Measurements from ENCODE around the gene UNC5C. TPM values are rescaled to one million over a fixed set of nuclear protein-coding genes. Genes with fewer than 3 reads are reported as not detected.

The UNC5C gene
- total RNA-seq, 1 donor from 2014 or later, result 0.97 TPM

GRCh38 chr4:95191537-95191936, 357.2 kb downstream of the UNC5C start:
- no peak for TF ChIP-seq CTCF (IDR thresholded peaks at IDR 0.05; ENCODE audit: unreplicated experiment)
- Mint-ChIP-seq H3K27ac (ENCODE audit: unreplicated experiment) (no peak overlapping the region), H3K9me3 (ENCODE audit: unreplicated experiment) (no peaks in the 10 kb centered on the region), H3K27me3 (ENCODE audit: unreplicated experiment) (peaks cover 5% of the 10 kb centered on the region), H3K4me1 (ENCODE audit: unreplicated experiment) (no peaks in the 10 kb centered on the region), H3K4me3 (ENCODE audit: unreplicated experiment) (no peak overlapping the region), H3K36me3 (ENCODE audit: low read depth, unreplicated experiment) (no peaks in the 10 kb centered on the region)
- no peak for DNase-seq (ENCODE audit: low spot score)

DNA sequence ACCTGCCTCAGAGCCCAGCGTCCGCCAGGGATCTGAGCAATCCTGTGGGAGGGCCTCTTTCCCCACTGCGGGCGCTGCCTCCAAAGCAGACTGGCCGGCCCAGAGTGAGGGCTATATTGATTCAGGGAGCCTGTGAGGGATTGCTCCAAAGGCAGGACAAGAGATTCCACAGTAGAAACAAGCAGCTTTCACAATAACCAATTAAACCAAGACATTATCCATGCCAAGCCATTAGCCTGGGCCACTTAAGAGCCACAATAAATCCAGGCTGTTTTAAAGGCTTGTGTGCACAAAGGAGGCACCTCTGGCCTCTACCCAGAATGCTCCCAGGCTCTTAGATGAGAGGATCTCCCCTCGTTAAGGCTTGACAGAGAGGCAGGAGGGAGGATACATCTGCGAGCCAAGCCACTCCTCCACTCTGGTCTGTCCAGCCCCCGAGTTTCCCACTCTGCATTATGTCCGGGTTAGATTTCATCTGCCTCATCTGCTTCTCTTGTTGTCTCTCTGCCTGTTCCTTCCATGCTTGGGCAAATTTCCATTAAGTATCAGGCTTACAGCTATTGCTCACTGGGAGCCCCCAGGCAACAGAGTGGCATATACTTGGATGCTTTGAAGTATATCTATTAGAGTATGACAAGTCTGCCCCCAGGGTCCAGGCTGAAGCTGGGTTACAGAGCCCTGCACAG, 357.9 kb downstream of the UNC5C start:
- Mint-ChIP-seq H3K4me3 (ENCODE audit: unreplicated experiment) (no peak overlapping the region), H3K36me3 (ENCODE audit: low read depth, unreplicated experiment) (no peaks in the 10 kb centered on the region), H3K27ac (ENCODE audit: unreplicated experiment) (no peak overlapping the region), H3K4me1 (ENCODE audit: unreplicated experiment) (no peaks in the 10 kb centered on the region), H3K9me3 (ENCODE audit: unreplicated experiment) (no peaks in the 10 kb centered on the region), H3K27me3 (ENCODE audit: unreplicated experiment) (peaks cover 5% of the 10 kb centered on the region)
- no peak for TF ChIP-seq CTCF (IDR thresholded peaks at IDR 0.05; ENCODE audit: unreplicated experiment)
- no peak for DNase-seq (ENCODE audit: low spot score)

DNA sequence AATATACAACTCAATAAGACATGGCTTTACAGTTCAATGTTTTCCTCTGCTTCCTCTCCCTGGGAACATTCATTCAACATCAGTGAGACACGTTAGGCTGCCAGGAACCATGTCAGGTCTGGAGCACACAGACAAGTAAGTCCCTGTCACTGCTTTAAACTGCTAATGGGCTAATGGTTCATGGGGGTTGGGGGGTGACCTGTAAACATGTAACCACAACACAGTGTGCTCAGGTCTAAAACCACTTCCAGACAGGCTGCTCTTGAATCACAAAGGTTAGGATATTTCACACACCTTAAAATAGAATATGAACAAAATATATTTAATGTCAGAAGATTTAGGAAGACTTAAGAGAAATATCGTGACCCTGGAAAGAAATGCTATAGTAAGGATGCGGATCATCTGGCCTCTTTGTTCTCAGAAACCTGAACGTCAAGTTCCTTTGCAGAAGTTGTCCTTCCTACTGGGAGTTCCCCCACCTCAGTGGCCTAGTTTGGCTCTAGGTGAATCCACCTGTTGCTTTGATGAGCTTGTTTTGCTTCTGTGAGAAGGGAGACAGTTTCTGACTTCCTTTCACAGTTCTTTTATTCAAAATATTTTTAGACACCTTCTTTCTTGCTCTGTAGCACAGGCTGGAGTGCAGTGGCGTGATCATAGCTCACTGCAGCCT, 359.9 kb downstream of the UNC5C start:
- Mint-ChIP-seq H3K27me3 (ENCODE audit: unreplicated experiment) (peaks cover 5% of the 10 kb centered on the region), H3K27ac (ENCODE audit: unreplicated experiment) (no peak overlapping the region), H3K9me3 (ENCODE audit: unreplicated experiment) (no peaks in the 10 kb centered on the region), H3K4me1 (ENCODE audit: unreplicated experiment) (no peaks in the 10 kb centered on the region), H3K4me3 (ENCODE audit: unreplicated experiment) (no peak overlapping the region), H3K36me3 (ENCODE audit: low read depth, unreplicated experiment) (no peaks in the 10 kb centered on the region)
- no peak for TF ChIP-seq CTCF (IDR thresholded peaks at IDR 0.05; ENCODE audit: unreplicated experiment)
- DNase-seq (ENCODE audit: low spot score), result no peak

GRCh38 chr4:95186666-95187065, 362.1 kb downstream of the UNC5C start:
- no peak overlapping the region for H3K4me3 Mint-ChIP-seq (ENCODE audit: unreplicated experiment)
- no peak for DNase-seq (ENCODE audit: low spot score)
- no peaks in the 10 kb centered on the region for H3K9me3 Mint-ChIP-seq (ENCODE audit: unreplicated experiment)
- H3K4me1 Mint-ChIP-seq (ENCODE audit: unreplicated experiment), result peaks cover under 1% of the 10 kb centered on the region
- peaks cover 2% of the 10 kb centered on the region for H3K27me3 Mint-ChIP-seq (ENCODE audit: unreplicated experiment)
- no peaks in the 10 kb centered on the region for H3K36me3 Mint-ChIP-seq (ENCODE audit: low read depth, unreplicated experiment)
- no peak overlapping the region for H3K27ac Mint-ChIP-seq (ENCODE audit: unreplicated experiment)
- no peak for TF ChIP-seq CTCF (IDR thresholded peaks at IDR 0.05; ENCODE audit: unreplicated experiment)
